Measurements from ENCODE around the gene ELANE. TPM values are rescaled to one million over a fixed set of nuclear protein-coding genes. Genes with fewer than 3 reads are reported as not detected.

ELANE gene
- total and polyA plus RNA-seq, 4 donors: 0.17 to 37.4 (median 1.8) TPM

GRCh38 chr19:870314-870713 lies 18.2 kb downstream of the ELANE start:
- WGBS: 94% methylated on average over 8 of the region's 8 CpGs
- no peak for DNase-seq (ENCODE audit: low spot score)
- TF ChIP-seq JUND (IDR thresholded peaks at IDR 0.05) (no peak), FOXA1 (IDR thresholded peaks at IDR 0.05) (no peak), ZBTB33 (IDR thresholded peaks at IDR 0.05) (no peak), HNF4G (IDR thresholded peaks at IDR 0.05) (no peak), TAF1 (conservative IDR thresholded peaks at IDR 0.05) (no peak), SP1 (IDR thresholded peaks at IDR 0.05) (no peak)
- TF ChIP-seq, protein P1, sequence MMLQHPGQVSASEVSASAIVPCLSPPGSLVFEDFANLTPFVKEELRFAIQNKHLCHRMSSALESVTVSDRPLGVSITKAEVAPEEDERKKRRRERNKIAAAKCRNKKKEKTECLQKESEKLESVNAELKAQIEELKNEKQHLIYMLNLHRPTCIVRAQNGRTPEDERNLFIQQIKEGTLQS (IDR thresholded peaks at IDR 0.05): no peak
- TF ChIP-seq, protein P2, sequence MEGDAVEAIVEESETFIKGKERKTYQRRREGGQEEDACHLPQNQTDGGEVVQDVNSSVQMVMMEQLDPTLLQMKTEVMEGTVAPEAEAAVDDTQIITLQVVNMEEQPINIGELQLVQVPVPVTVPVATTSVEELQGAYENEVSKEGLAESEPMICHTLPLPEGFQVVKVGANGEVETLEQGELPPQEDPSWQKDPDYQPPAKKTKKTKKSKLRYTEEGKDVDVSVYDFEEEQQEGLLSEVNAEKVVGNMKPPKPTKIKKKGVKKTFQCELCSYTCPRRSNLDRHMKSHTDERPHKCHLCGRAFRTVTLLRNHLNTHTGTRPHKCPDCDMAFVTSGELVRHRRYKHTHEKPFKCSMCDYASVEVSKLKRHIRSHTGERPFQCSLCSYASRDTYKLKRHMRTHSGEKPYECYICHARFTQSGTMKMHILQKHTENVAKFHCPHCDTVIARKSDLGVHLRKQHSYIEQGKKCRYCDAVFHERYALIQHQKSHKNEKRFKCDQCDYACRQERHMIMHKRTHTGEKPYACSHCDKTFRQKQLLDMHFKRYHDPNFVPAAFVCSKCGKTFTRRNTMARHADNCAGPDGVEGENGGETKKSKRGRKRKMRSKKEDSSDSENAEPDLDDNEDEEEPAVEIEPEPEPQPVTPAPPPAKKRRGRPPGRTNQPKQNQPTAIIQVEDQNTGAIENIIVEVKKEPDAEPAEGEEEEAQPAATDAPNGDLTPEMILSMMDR (IDR thresholded peaks at IDR 0.05; ENCODE audit: low read depth, low read length, missing input control): no peak
- no peak overlapping the region for H3K9ac ChIP-seq (ENCODE audit: low read depth in 1 of 2, low read length in 2 of 2)
- H3K4me3 ChIP-seq (ENCODE audit: low read depth in 1 of 3, low read length in 3 of 3): no peak overlapping the region
- H3K27me3 ChIP-seq (ENCODE audit: control insufficient read depth in 4 of 4, insufficient read depth in 4 of 4, low read length in 3 of 4): no peaks in the 10 kb centered on the region
- no peaks in the 10 kb centered on the region for H3K9me3 ChIP-seq (ENCODE audit: control insufficient read depth in 4 of 4, low read length in 3 of 4)
- peaks cover 4 to 42% (median 11%) of the 10 kb centered on the region in 4 donors for H3K36me3 ChIP-seq (ENCODE audit: control insufficient read depth in 4 of 4, insufficient read depth in 3 of 4, low read depth in 1 of 4, low read length in 3 of 4)
- H3K27ac ChIP-seq (ENCODE audit: low read depth in 1 of 2, low read length in 2 of 2): no peak overlapping the region
- no peaks in the 10 kb centered on the region for H3K4me1 ChIP-seq (ENCODE audit: control insufficient read depth in 4 of 4, insufficient read depth in 4 of 4, low read length in 3 of 4)

GRCh38 chr19:870963-871401 lies 18.9 kb downstream of the ELANE start:
- Histone ChIP-seq H3K36me3 (ENCODE audit: control insufficient read depth in 4 of 4, insufficient read depth in 3 of 4, low read depth in 1 of 4, low read length in 3 of 4) (peaks cover 10 to 44% (median 12%) of the 10 kb centered on the region in 4 donors), H3K9me3 (ENCODE audit: control insufficient read depth in 4 of 4, low read length in 3 of 4) (no peaks in the 10 kb centered on the region), H3K4me3 (ENCODE audit: low read depth in 1 of 3, low read length in 3 of 3) (no peak overlapping the region), H3K27me3 (ENCODE audit: control insufficient read depth in 4 of 4, insufficient read depth in 4 of 4, low read length in 3 of 4) (no peaks in the 10 kb centered on the region), H3K4me1 (ENCODE audit: control insufficient read depth in 4 of 4, insufficient read depth in 4 of 4, low read length in 3 of 4) (no peaks in the 10 kb centered on the region), H3K9ac (ENCODE audit: low read depth in 1 of 2, low read length in 2 of 2) (no peak overlapping the region), H3K27ac (ENCODE audit: low read depth in 1 of 2, low read length in 2 of 2) (no peak overlapping the region)
- WGBS: 89% methylated on average over 28 of the region's 28 CpGs
- DNase-seq (ENCODE audit: low spot score): no peak
- TF ChIP-seq MAX (IDR thresholded peaks at IDR 0.05): no peak
- TF ChIP-seq FOXA2 (IDR thresholded peaks at IDR 0.05): no peak
- no peak for TF ChIP-seq EGR1 (IDR thresholded peaks at IDR 0.05; ENCODE audit: low read depth in 2 of 2)
- no peak for TF ChIP-seq NR2F2 (IDR thresholded peaks at IDR 0.05)
- TF ChIP-seq, protein P1 (IDR thresholded peaks at IDR 0.05): no peak
- TF ChIP-seq ZBTB33 (IDR thresholded peaks at IDR 0.05): no peak
- no peak for TF ChIP-seq RAD21 (IDR thresholded peaks at IDR 0.05)
- no peak for TF ChIP-seq YY1 (IDR thresholded peaks at IDR 0.05)
- no peak for TF ChIP-seq TAF1 (conservative IDR thresholded peaks at IDR 0.05)
- TF ChIP-seq FOXA1 (IDR thresholded peaks at IDR 0.05): no peak
- TF ChIP-seq GABPA (IDR thresholded peaks at IDR 0.05 in 1 of 2, conservative IDR thresholded peaks at IDR 0.05 in 1 of 2): no peak
- no peak for TF ChIP-seq RXRA (IDR thresholded peaks at IDR 0.05)
- TF ChIP-seq SP1 (IDR thresholded peaks at IDR 0.05): no peak
- TF ChIP-seq, protein P2 (IDR thresholded peaks at IDR 0.05; ENCODE audit: low read depth, low read length, missing input control): no peak
- TF ChIP-seq HNF4G (IDR thresholded peaks at IDR 0.05): no peak
- TF ChIP-seq JUND (IDR thresholded peaks at IDR 0.05): no peak
- TF ChIP-seq, protein P3, sequence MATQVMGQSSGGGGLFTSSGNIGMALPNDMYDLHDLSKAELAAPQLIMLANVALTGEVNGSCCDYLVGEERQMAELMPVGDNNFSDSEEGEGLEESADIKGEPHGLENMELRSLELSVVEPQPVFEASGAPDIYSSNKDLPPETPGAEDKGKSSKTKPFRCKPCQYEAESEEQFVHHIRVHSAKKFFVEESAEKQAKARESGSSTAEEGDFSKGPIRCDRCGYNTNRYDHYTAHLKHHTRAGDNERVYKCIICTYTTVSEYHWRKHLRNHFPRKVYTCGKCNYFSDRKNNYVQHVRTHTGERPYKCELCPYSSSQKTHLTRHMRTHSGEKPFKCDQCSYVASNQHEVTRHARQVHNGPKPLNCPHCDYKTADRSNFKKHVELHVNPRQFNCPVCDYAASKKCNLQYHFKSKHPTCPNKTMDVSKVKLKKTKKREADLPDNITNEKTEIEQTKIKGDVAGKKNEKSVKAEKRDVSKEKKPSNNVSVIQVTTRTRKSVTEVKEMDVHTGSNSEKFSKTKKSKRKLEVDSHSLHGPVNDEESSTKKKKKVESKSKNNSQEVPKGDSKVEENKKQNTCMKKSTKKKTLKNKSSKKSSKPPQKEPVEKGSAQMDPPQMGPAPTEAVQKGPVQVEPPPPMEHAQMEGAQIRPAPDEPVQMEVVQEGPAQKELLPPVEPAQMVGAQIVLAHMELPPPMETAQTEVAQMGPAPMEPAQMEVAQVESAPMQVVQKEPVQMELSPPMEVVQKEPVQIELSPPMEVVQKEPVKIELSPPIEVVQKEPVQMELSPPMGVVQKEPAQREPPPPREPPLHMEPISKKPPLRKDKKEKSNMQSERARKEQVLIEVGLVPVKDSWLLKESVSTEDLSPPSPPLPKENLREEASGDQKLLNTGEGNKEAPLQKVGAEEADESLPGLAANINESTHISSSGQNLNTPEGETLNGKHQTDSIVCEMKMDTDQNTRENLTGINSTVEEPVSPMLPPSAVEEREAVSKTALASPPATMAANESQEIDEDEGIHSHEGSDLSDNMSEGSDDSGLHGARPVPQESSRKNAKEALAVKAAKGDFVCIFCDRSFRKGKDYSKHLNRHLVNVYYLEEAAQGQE (IDR thresholded peaks at IDR 0.05): no peak
- no peak for TF ChIP-seq HNF4A (conservative IDR thresholded peaks at IDR 0.05)
